Measurements from ENCODE around the gene CASQ2. TPM values are rescaled to one million over a fixed set of nuclear protein-coding genes. Genes with fewer than 3 reads are reported as not detected.
A peak's percentile ranks its signal among the peaks of the same experiment; 100 is the strongest.

CASQ2 gene
- total RNA-seq, 4 donors from 2014 or later, result 0.53 to 21.4 (median 4.1) TPM

DNA sequence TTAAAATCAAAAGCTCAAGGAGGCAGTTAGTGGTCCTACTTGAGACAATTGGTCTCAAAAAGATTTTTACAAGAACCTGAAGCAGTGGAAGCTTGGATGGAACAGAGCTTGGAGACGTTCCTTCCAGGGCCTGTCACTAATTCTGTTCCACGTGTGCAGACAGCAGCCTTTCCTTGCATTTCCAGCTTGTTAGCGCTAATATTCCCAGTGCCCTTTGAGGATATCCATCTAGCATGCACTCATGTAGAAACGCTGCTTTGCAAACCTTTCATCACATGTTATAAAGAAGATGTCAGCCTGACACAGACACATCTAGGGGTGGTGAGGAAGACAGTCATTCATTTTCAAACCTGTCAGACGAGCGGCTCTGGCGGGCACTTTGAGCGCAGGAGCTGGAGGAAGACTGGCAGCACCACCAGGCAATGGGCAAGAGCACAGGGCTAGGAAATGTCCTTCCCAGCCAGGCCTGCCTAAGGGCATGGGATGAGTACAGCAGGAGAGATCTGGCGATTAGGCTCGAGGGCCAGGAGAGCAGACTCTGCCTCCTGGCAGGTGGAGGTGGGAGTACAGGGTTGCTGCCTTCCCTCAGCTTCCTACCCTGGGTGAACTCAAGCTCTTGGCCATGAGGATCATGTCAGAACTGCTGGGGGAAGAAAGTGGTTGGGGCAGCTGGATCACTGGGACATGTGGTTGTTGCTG, 55.5 kb downstream of the CASQ2 start:
- TF ChIP-seq, protein P1, sequence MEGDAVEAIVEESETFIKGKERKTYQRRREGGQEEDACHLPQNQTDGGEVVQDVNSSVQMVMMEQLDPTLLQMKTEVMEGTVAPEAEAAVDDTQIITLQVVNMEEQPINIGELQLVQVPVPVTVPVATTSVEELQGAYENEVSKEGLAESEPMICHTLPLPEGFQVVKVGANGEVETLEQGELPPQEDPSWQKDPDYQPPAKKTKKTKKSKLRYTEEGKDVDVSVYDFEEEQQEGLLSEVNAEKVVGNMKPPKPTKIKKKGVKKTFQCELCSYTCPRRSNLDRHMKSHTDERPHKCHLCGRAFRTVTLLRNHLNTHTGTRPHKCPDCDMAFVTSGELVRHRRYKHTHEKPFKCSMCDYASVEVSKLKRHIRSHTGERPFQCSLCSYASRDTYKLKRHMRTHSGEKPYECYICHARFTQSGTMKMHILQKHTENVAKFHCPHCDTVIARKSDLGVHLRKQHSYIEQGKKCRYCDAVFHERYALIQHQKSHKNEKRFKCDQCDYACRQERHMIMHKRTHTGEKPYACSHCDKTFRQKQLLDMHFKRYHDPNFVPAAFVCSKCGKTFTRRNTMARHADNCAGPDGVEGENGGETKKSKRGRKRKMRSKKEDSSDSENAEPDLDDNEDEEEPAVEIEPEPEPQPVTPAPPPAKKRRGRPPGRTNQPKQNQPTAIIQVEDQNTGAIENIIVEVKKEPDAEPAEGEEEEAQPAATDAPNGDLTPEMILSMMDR (IDR thresholded peaks at IDR 0.05), result no peak
- TF ChIP-seq POLR2A (IDR thresholded peaks at IDR 0.05), result no peak
- WGBS, 2 donors, result 43 to 65% methylated on average over 7 to 8 of the region's 10 CpGs
- intact Hi-C loops (cut with DNase I), result no loop called here
- peak overlapping the region in 2 of 4 donors; percentile 16 to 37 for H3K27ac ChIP-seq
- H3K9me3 ChIP-seq, result no peaks in the 10 kb centered on the region
- H3K4me3 ChIP-seq, result no peak overlapping the region
- peaks cover 0 to 12% (median 0%) of the 10 kb centered on the region in 4 donors for H3K27me3 ChIP-seq
- H3K36me3 ChIP-seq, result no peaks in the 10 kb centered on the region
- no peak for DNase-seq
- peaks cover 8 to 39% (median 17%) of the 10 kb centered on the region in 3 donors for H3K4me1 ChIP-seq

DNA sequence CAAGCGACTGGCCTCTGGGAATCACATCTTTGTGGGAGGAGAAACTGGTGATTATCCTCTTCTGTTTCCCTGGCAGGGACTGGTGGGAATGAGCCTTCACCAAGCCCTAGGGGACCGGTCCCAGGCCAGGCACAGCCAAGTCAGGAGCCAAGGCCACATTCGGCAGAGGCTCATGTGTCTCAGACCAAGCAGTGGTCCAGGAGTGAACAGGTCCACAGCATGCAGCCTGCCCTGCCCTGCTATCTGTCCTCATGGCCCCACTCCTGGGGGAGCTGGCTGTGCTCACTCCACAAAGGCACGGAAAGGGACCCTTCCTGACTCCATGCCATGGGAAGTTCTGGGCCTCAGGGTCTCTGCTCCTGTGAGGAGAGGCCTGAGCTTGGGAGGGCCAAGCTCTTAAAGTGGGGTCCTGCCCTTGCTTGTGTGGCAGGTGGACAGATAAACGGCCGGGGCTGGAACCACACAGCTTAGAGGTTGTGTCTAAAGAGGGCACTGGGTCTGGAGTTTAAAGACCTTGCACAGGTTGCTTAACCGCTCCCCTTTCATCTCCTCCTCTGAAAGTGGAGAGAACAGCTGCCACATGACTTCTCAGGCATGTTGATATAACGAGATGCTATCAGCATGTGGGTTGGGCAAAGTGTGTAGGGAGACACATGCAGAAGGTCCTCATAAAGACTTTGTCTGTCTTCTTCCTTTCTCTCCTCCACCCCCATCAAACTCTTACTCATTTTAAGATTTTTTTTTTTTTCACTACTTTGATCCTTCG, 57.5 kb downstream of the CASQ2 start:
- H3K27ac ChIP-seq, result no peak overlapping the region
- no peak for DNase-seq
- WGBS, 2 donors, result 42 to 65% methylated on average over 5 of the region's 9 CpGs
- H3K27me3 ChIP-seq, result peaks cover 0 to 12% (median 0%) of the 10 kb centered on the region in 4 donors
- intact Hi-C loops (cut with DNase I), result no loop called here
- H3K4me3 ChIP-seq, result no peak overlapping the region
- TF ChIP-seq, protein P1 (IDR thresholded peaks at IDR 0.05), result no peak
- TF ChIP-seq POLR2A (IDR thresholded peaks at IDR 0.05), result no peak
- peaks cover 19 to 52% (median 20%) of the 10 kb centered on the region in 3 donors for H3K4me1 ChIP-seq
- no peaks in the 10 kb centered on the region for H3K36me3 ChIP-seq
- no peaks in the 10 kb centered on the region for H3K9me3 ChIP-seq

DNA sequence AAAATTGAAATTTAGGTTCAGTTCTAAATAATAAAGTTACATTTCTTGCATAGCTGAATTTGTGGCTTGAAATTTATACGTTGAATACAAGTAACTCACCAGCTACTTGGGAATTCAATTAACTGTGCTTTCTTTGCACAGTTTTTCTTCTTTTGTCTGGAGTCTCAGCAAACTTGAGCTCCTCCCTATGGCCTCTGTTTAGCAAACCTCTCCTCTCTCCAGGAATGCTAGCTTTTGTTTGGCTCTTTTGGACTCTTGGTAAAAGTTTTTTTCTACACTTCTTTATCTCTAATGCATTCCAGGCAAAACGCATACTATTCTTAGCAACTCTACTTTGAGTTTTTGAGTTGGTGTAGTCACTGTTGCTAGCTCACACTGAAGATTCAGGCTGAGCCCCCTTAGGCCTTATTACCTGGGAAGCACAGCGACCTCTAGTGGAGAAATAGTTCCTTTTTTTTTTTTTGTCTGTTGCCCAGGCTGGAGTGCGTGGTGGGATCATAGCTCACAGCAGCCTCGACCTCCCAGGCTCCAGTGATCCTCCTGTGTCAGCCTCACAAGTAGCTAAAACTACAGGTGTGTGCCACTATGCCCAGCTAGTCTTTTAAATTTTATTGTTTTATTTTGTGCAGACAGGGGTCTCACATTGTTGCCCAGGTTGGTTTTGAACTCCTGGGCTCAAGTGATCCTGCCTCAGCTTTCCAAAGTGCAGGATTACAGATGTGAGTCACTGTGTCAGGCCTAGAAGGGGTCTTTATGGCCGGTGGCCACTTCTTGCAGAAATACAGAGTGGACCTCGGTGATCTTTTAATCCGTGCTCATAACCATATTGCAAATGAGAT, 61.7 kb downstream of the CASQ2 start:
- TF ChIP-seq, protein P1 (IDR thresholded peaks at IDR 0.05), result peak; percentile 29 to 70 (median 47)
- no peak for TF ChIP-seq POLR2A (IDR thresholded peaks at IDR 0.05)
- no peak overlapping the region for H3K4me3 ChIP-seq
- WGBS, 2 donors, result 25 to 30% methylated on average over 6 to 7 of the region's 8 CpGs
- H3K27me3 ChIP-seq, result peaks cover 0 to 12% (median 0%) of the 10 kb centered on the region in 4 donors
- intact Hi-C loops (cut with DNase I), result loop anchor here (10.0 kb wide), 1 partner anchor 92 kb away; no protein-coding TSS in a partner anchor
- no peak for DNase-seq
- H3K4me1 ChIP-seq, result peaks cover 7 to 29% (median 16%) of the 10 kb centered on the region in 3 donors
- H3K36me3 ChIP-seq, result no peaks in the 10 kb centered on the region
- no peak overlapping the region for H3K27ac ChIP-seq
- H3K9me3 ChIP-seq, result no peaks in the 10 kb centered on the region

DNA sequence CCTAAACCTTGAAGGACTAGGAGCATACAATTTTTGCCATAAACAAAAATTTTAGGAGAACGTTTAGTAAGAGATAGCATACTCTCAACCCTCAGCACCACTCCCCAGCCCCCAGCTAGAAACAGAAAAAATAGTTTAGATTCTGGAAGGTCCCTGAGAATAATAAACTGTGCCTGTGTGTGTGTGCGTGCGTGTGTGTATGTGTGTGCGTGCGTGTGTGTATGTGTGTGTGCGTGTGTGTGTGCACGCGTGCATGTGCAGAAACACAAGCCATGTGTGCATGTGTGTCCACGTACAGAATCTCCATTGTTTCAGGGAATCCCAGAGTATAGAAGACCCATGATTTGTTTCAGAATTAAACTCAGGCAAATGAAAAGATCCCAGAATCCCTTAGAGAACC, 62.6 kb downstream of the CASQ2 start:
- no peak for TF ChIP-seq POLR2A (IDR thresholded peaks at IDR 0.05)
- TF ChIP-seq, protein P1 (IDR thresholded peaks at IDR 0.05), result no peak
- H3K27ac ChIP-seq, result peak overlapping the region in 2 of 4 donors; percentile 33 to 61

More for the DNA sequence above, 62.6 kb downstream of the CASQ2 start:
- Histone ChIP-seq H3K9me3 (no peaks in the 10 kb centered on the region), H3K4me1 (peaks cover 7 to 27% (median 16%) of the 10 kb centered on the region in 3 donors), H3K36me3 (no peaks in the 10 kb centered on the region), H3K27me3 (peaks cover 0 to 12% (median 0%) of the 10 kb centered on the region in 4 donors), H3K4me3 (no peak overlapping the region)
- WGBS, 2 donors, result 34 to 70% methylated on average over 9 of the region's 9 CpGs
- no peak for DNase-seq
- intact Hi-C loops (cut with DNase I), result loop anchor here (10.0 kb wide), 1 partner anchor 91 kb away; no protein-coding TSS in a partner anchor
